HEK293T (cell line): ENCODE measurements around the gene SHMT2.

ENCODE experiments used
- CTCF ChIA-PET: fragments of 350-600 bp; formaldehyde crosslinking; extraction: SDS; loops from one replicate; lab custom pipeline; 2021; ENCODE audit warnings: antibody characterized with exemption, inconsistent platforms; lab: Yijun Ruan, JAX
- POLR2A ChIA-PET: fragments of 350-600 bp; formaldehyde crosslinking; extraction: SDS; loops from one replicate; lab custom pipeline; 2020; ENCODE audit warnings: antibody characterized with exemption, inconsistent platforms; lab: Yijun Ruan, JAX
- DNase-seq: peaks from one replicate; pipeline ENCODE4 v3.0.0; 2012; ENCODE audit warnings: mixed read lengths; ENCODE audit errors: extremely low spot score
- ARNT ChIP-seq: fragments of 450-650 bp; IDR thresholded peaks from 2 replicates; pipeline ENCODE4 v1.6.1; 2017; ENCODE audit warnings: mild to moderate bottlenecking
- BHLHE40 ChIP-seq: fragments of 450-650 bp; IDR thresholded peaks from 2 replicates; pipeline ENCODE4 v1.6.1; 2016; ENCODE audit warnings: mild to moderate bottlenecking, moderate library complexity, borderline replicate concordance
- CTBP1 ChIP-seq: fragments of 450-650 bp; IDR thresholded peaks from 2 replicates; pipeline ENCODE4 v1.6.1; 2016; ENCODE audit warnings: borderline replicate concordance
- ELF4 ChIP-seq: fragments of 450-650 bp; IDR thresholded peaks from 2 replicates; pipeline ENCODE4 v1.6.1; 2017; ENCODE audit warnings: antibody characterized with exemption
- FOXA1 ChIP-seq: fragments of 450-650 bp; IDR thresholded peaks from 2 replicates; pipeline ENCODE4 v1.6.1; 2016; ENCODE audit warnings: mild to moderate bottlenecking
- FOXK2 ChIP-seq: fragments of 450-650 bp; IDR thresholded peaks from 2 replicates; pipeline ENCODE4 v1.6.1; 2016; ENCODE audit warnings: mild to moderate bottlenecking
- FOXM1 ChIP-seq: fragments of 450-650 bp; IDR thresholded peaks from 2 replicates; pipeline ENCODE4 v1.6.1; 2017; ENCODE audit warnings: mild to moderate bottlenecking, borderline replicate concordance
- HDGF ChIP-seq: fragments of 450-650 bp; IDR thresholded peaks from 2 replicates; pipeline ENCODE4 v1.6.1; 2017; ENCODE audit warnings: antibody characterized with exemption, borderline replicate concordance
- L3MBTL2 ChIP-seq: fragments of 450-650 bp; conservative IDR thresholded peaks from 2 replicates; pipeline ENCODE4 v1.6.1; 2016; ENCODE audit warnings: mild to moderate bottlenecking
- LEF1 ChIP-seq: fragments of 450-650 bp; IDR thresholded peaks from 2 replicates; pipeline ENCODE4 v1.6.1; 2017; ENCODE audit warnings: mild to moderate bottlenecking, borderline replicate concordance
- NFRKB ChIP-seq: fragments of 450-650 bp; IDR thresholded peaks from 2 replicates; pipeline ENCODE4 v1.6.1; 2016; ENCODE audit warnings: mild to moderate bottlenecking, moderate library complexity
- PKNOX1 ChIP-seq: fragments of 450-650 bp; IDR thresholded peaks from 2 replicates; pipeline ENCODE4 v1.6.1; 2016
- SP1 ChIP-seq: fragments of 450-650 bp; IDR thresholded peaks from 2 replicates; pipeline ENCODE4 v1.6.1; 2017
- SUZ12 ChIP-seq: fragments of 450-650 bp; IDR thresholded peaks from 2 replicates; pipeline ENCODE4 v1.6.1; 2016; ENCODE audit warnings: mild to moderate bottlenecking
- TARDBP ChIP-seq: fragments of 450-650 bp; IDR thresholded peaks from 2 replicates; pipeline ENCODE4 v1.6.1; 2016
- ZNF384 ChIP-seq: fragments of 450-650 bp; IDR thresholded peaks from 2 replicates; pipeline ENCODE4 v1.6.1; 2016

The SHMT2 gene

DNA sequence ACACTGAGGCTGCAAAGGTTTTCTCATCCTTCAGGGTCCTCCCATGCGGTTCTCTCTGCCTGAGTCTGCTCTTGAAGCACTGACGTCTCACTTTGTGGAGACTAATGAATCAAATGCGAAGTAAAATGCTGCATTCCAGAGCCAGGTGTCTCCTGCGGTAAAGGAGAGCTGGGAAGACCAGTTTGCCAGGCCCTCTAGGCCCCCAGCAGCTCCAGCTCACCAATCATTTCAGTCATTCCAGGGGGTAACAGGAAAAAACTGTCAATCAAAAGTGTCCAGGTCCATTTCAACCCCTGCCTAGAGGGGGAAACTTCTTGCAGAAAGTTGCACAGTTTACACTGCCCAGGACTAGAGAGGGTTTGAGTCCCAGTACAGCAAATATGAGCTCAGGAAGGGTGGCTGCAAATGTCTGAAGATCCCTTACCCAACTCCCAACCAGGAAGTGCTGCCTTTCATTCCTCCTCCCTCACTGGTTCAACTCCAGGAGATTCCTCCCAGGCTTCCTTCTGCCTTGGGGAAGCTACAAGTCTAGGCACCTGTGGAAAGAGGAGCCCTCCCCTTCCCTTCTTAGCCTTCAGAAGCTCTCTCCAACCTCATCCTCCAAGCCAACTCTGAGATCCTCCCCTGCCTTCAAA lies 15.6 kb upstream of the SHMT2 start:
- ChIA-PET CTCF (interaction anchor here (0.6 to 4.7 kb wide), 14 partner anchors 9 to 248 kb away, joined by 3 to 121 read pairs (median 4); partner anchors contain the start of genes GLI1, SHMT2 and STAC3), POLR2A (interaction anchor here (7.3 kb wide), 1 partner anchor 17 kb away, joined by 87 read pairs; the partner anchor contains the start of gene SHMT2)
- TF ChIP-seq PKNOX1 (peak; percentile 57), FOXK2 (no peak)
- DNase-seq, result no peak

- DNase-seq, result peak; percentile 82
- CTCF ChIA-PET, result interaction anchor here (0.6 to 4.7 kb wide), 13 partner anchors 8 to 247 kb away, joined by 3 to 121 read pairs (median 4); partner anchors contain the start of genes GLI1, SHMT2 and STAC3
- TF ChIP-seq BHLHE40 (no peak), ARNT (no peak), ZNF384 (no peak), CTBP1 (no peak), FOXA1 (no peak), SUZ12 (no peak), TARDBP (no peak), FOXM1 (no peak), PKNOX1 (no peak), HDGF (no peak), NFRKB (no peak), ELF4 (no peak), FOXK2 (no peak), LEF1 (no peak)
- POLR2A ChIA-PET, result interaction anchor here (7.3 kb wide), 1 partner anchor 17 kb away, joined by 87 read pairs; the partner anchor contains the start of gene SHMT2
Observed at GRCh38 chr12:57214398-57214781, 15.1 kb upstream of the SHMT2 start.

DNA sequence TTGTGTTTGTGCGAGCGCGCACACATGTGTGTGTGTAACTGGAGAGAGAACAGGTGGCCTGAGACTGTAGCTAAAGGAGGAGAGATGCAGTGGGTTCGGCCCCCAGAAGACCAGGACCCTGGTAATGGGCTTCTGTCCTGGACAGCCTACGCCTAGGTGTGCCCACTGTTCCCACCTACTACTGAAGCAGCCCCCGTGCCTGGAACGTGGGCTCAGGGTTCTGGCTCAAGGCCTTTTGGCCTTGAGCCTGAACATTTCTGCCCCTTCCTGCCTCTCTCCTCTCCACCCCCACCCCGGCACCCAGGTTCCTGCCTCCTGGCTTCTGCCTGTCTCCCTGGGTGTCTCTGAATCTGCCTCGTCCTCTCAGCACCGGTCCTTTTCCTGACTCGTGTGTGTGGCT lies 14.4 kb upstream of the SHMT2 start:
- ChIA-PET CTCF (interaction anchor here (1.3 to 4.7 kb wide), 4 partner anchors 15 to 247 kb away, joined by 4 to 121 read pairs (median 12); partner anchors contain the start of gene SHMT2), POLR2A (interaction anchor here (1.1 to 7.3 kb wide), 2 partner anchors 16 to 23 kb away, joined by 3 to 87 read pairs; partner anchors contain the start of gene SHMT2)
- no peak for DNase-seq
- TF ChIP-seq L3MBTL2 (no peak), PKNOX1 (no peak), CTBP1 (no peak)

DNA sequence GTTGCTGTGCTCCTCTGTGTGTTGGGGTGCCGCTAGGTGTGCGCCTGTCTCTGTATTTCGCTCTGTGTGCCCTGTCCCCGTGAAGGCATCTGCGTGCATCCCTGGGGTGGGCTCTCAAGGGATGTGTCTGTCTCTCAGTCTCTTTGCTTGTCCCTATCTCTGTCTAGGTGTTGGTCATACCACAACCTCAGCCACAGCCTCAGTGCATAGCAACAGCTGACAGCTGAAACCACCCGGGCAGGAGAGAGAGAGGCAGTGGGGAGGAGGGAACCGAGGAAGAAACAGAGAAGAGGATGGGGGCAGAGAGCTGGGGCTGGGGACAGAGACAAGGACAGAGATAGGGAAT lies 13.9 kb upstream of the SHMT2 start:
- POLR2A ChIA-PET, result interaction anchor here (1.1 to 7.3 kb wide), 3 partner anchors 11 to 22 kb away, joined by 3 to 87 read pairs (median 3); partner anchors contain the start of gene SHMT2
- CTCF ChIA-PET, result interaction anchor here (4.7 kb wide), 1 partner anchor 26 kb away, joined by 121 read pairs; a partner anchor contains a TSS
- no peak for DNase-seq
- TF ChIP-seq FOXM1, result no peak
- no peak for TF ChIP-seq SP1
- no peak for TF ChIP-seq BHLHE40

GRCh38 chr12:57216014-57216911 lies 13.2 kb upstream of the SHMT2 start, which contains the start of gene NXPH4:
NXPH4 (plus strand) TSS chr12:57216794; CDS start chr12:57216970, 176 bp downstream.
- ChIA-PET CTCF (interaction anchor here (2.6 to 4.7 kb wide), 2 partner anchors 25 to 27 kb away, joined by 15 to 121 read pairs; a partner anchor contains a TSS), POLR2A (interaction anchor here (1.1 to 7.3 kb wide), 4 partner anchors 11 to 35 kb away, joined by 3 to 87 read pairs (median 3); partner anchors contain the start of genes SHMT2 and STAC3)
- TF ChIP-seq SUZ12, result no peak
- TF ChIP-seq PKNOX1, result peak; percentile 50; the same call in 1 of the 2 replicates
- TF ChIP-seq ARNT, result no peak
- peak; percentile 58 for DNase-seq
